ENCODE measurements around the gene WIPI1. TPM values are rescaled to one million over a fixed set of nuclear protein-coding genes. Genes with fewer than 3 reads are reported as not detected.

WIPI1 gene
- total and polyA plus RNA-seq, 2 of the 13 experiments (the other 11 are each of a cell fraction or from before 2014, with no cell fraction given): 29.4 to 141 TPM

- TF ChIP-seq SSRP1 (CRISPR knock-in tag; IDR thresholded peaks at IDR 0.05) (peak; percentile 49; the same call in 1 of the 2 replicates), BORCS8-MEF2B (CRISPR knock-in tag; IDR thresholded peaks at IDR 0.05) (no peak), HINFP (CRISPR knock-in tag; IDR thresholded peaks at IDR 0.05; ENCODE audit: low read depth) (no peak), DNMT1 (CRISPR knock-in tag; IDR thresholded peaks at IDR 0.05) (no peak), ELF3 (CRISPR knock-in tag; IDR thresholded peaks at IDR 0.05) (no peak), ZNF337 (CRISPR knock-in tag; IDR thresholded peaks at IDR 0.05; ENCODE audit: borderline replicate concordance, low read depth) (no peak), ZNF383 (CRISPR knock-in tag; IDR thresholded peaks at IDR 0.05; ENCODE audit: borderline replicate concordance) (no peak), SNAPC5 (CRISPR knock-in tag; IDR thresholded peaks at IDR 0.05; ENCODE audit: borderline replicate concordance) (no peak), TP53 (CRISPR knock-in tag; conservative IDR thresholded peaks at IDR 0.05) (no peak), ZNF280B (CRISPR knock-in tag; IDR thresholded peaks at IDR 0.05; ENCODE audit: borderline replicate concordance) (no peak), GTF2F1 (IDR thresholded peaks at IDR 0.05; ENCODE audit: low read length) (no peak), ZNF501 (CRISPR knock-in tag; IDR thresholded peaks at IDR 0.05) (0 out of 2 replicates have a peak, but pooled peaks have one; percentile 16), FIP1L1 (IDR thresholded peaks at IDR 0.05; ENCODE audit: borderline replicate concordance, insufficient read depth, low read depth, low read length) (no peak), HNF1B (CRISPR knock-in tag; IDR thresholded peaks at IDR 0.05) (no peak), ZNF724P (CRISPR knock-in tag; IDR thresholded peaks at IDR 0.05; ENCODE audit: borderline replicate concordance) (peak; percentile 38; the same call in 1 of the 2 replicates)
Measured at GRCh38 chr17:68390888-68391545, 66.3 kb downstream of the WIPI1 start (continued).

Measured in HepG2 (cell line).